ENCODE results near the gene NEK8. TPM values are rescaled to one million over a fixed set of nuclear protein-coding genes. Genes with fewer than 3 reads are reported as not detected.

The NEK8 gene
- total RNA-seq (10 to 100 TPM in 1 of 5 donors, 1 to 10 TPM in 3, not detected in 1; 2.8 to 17.8 (median 7.5) TPM), polyA plus RNA-seq (1 to 10 TPM; 2.8 to 3.4 (median 3.1) TPM)
- long read RNA-seq, donor 1 = 0 reads
- long read RNA-seq, donor 2 = 0 reads
- long read RNA-seq, donor 3 = 0 reads
- long read RNA-seq, donor 4 = 0 reads
- long read RNA-seq, donor 5 = 0 reads
- long read RNA-seq, donor 6, partial matches to known transcripts = 0 of 14 reads
- long read RNA-seq, donor 6, other reads (novel, unspliced or antisense) = 14 of 14 reads
- long read RNA-seq, donor 7 = 0 reads
- long read RNA-seq, donor 8 = 0 reads
- long read RNA-seq, donor 9 = 0 reads
- long read RNA-seq, donor 10 = 0 reads

- peak within 1 kb of the TSS; percentile 74 to 88 (median 79) for H3K4me3 ChIP-seq
- TF ChIP-seq POLR2AphosphoS5 (IDR thresholded peaks at IDR 0.05) (peak; percentile 14 to 83 (median 61)), POLR2A (IDR thresholded peaks at IDR 0.05) (peak in 1 of 4 donors; percentile 44), CTCF (IDR thresholded peaks at IDR 0.05) (peak in 1 of 7 experiments; percentile 5), EP300 (IDR thresholded peaks at IDR 0.05) (no peak)
Observed at GRCh38 chr17:28728364-28729200, at the start of gene NEK8. TSS of gene NEK8 (plus strand) at chr17:28728788. CDS start at chr17:28728814, 26 bp downstream.

DNA sequence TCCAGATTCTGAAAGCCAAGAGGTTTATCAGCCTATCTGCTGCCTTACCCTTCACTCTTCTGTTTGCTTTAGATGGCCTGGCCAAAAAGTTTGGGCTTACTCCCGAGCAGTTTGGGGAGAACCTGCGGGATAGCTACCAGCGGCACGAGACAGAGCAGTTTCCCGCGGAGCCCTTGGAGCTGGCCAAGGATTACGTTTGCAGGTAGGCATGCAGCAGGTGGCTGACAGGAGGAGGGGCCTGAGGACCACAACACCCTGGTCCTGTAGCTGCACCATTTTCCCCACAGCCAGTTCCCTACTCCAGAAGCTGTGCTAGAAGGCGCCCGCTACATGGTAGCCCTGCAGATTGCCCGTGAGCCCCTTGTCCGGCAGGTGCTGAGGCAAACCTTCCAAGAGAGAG, 45.9 kb upstream of the NEK8 start:
- intact Hi-C loops (cut with DNase I; ENCODE audit: low total_unique reads) = no loop called here
- H3K4me3 ChIP-seq = no peak overlapping the region
- no peak for TF ChIP-seq POLR2A (IDR thresholded peaks at IDR 0.05)
- H3K4me1 ChIP-seq = no peaks in the 10 kb centered on the region
- H3K9me3 ChIP-seq = no peaks in the 10 kb centered on the region
- H3K27me3 ChIP-seq = no peaks in the 10 kb centered on the region
- no peak overlapping the region for H3K27ac ChIP-seq
- WGBS, 5 donors = 73 to 91% (median 77%) methylated on average over 11 of the region's 11 CpGs
- H3K36me3 ChIP-seq = peaks cover 93 to 100% (median 100%) of the 10 kb centered on the region in 4 donors
- DNase-seq = no peak

More at GRCh38 chr17:28728364-28729200, at the start of gene NEK8:
- intact Hi-C loops (cut with DNase I; ENCODE audit: low total_unique reads) = no loop called here
- Histone ChIP-seq H3K4me1 (peaks cover 25 to 54% (median 53%) of the 10 kb centered on the region in 4 donors), H3K36me3 (peaks cover 7 to 16% (median 15%) of the 10 kb centered on the region in 4 donors), H3K27ac (peak within 1 kb of the TSS; percentile 91 to 99 (median 99)), H3K27me3 (no peaks in the 10 kb centered on the region), H3K9me3 (no peaks in the 10 kb centered on the region)
- 0 to 1% (median 0%) methylated on average over 53 to 64 of the region's 64 CpGs for WGBS, 5 donors
- DNase-seq = peak; percentile 98 to 100

DNA sequence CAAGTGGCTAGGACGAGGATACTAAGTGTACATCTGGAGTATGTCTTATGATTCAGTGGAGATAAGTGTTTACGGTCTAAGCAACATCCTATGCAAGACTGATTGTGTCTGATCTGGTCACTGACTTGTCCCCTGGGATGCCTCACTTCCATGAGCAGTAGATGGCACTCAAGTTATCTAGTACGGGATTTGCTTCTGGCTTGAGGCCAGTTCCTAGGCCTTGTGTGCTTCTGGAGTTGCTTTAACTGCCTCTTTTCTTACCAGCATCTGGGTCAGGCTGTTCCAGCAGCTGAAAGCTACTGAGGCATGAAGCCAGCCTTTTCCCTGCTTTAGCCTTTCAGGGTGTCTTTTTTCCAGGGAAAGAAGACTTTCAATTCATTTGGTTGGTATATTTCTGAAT, 43.6 kb upstream of the NEK8 start:
- intact Hi-C loops (cut with DNase I; ENCODE audit: low total_unique reads) = no loop called here
- no peak overlapping the region for H3K27ac ChIP-seq
- no peaks in the 10 kb centered on the region for H3K4me1 ChIP-seq
- H3K36me3 ChIP-seq = peaks cover 93 to 100% (median 100%) of the 10 kb centered on the region in 4 donors
- TF ChIP-seq EP300 (IDR thresholded peaks at IDR 0.05) = no peak
- peak in 1 of 3 donors; percentile 39 for TF ChIP-seq POLR2AphosphoS5 (IDR thresholded peaks at IDR 0.05)
- TF ChIP-seq CTCF (IDR thresholded peaks at IDR 0.05) = no peak
- 43 to 57% (median 54%) methylated on average over 3 of the region's 3 CpGs for WGBS, 5 donors
- H3K27me3 ChIP-seq = no peaks in the 10 kb centered on the region
- H3K9me3 ChIP-seq = no peaks in the 10 kb centered on the region
- peak in 1 of 2 donors; percentile 73 for DNase-seq
- no peak overlapping the region for H3K4me3 ChIP-seq

DNA sequence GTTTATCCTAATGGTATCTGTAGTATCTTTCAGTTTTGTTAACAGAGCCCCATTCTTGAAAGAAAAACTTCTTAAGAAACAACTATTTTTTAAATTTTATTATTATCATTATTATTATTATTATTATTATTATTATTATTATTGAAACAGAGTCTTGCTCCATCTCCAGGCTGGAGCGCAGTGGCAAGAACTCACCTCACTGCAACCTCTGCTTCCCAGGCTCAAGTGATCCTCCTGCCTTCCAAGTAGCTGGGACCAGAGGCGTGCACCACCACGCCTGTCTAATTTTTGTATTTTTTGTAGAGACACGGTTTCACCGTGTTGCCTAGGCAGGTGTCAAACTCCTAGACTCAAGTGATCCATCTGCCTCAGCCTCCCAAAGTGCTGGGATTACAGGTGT, 43.2 kb upstream of the NEK8 start:
- no peak for DNase-seq
- WGBS, 5 donors = 88 to 94% (median 93%) methylated on average over 5 of the region's 5 CpGs
- Histone ChIP-seq H3K27ac (no peak overlapping the region), H3K9me3 (no peaks in the 10 kb centered on the region), H3K27me3 (no peaks in the 10 kb centered on the region), H3K36me3 (peaks cover 96 to 100% (median 100%) of the 10 kb centered on the region in 4 donors), H3K4me1 (no peaks in the 10 kb centered on the region), H3K4me3 (no peak overlapping the region)
- intact Hi-C loops (cut with DNase I; ENCODE audit: low total_unique reads) = no loop called here
- no peak for TF ChIP-seq POLR2A (IDR thresholded peaks at IDR 0.05)
- TF ChIP-seq EP300 (IDR thresholded peaks at IDR 0.05) = no peak
- TF ChIP-seq POLR2AphosphoS5 (IDR thresholded peaks at IDR 0.05) = no peak
- TF ChIP-seq CTCF (IDR thresholded peaks at IDR 0.05) = no peak
